Measurements from ENCODE around the gene PPP1R13B.

The PPP1R13B gene

DNA sequence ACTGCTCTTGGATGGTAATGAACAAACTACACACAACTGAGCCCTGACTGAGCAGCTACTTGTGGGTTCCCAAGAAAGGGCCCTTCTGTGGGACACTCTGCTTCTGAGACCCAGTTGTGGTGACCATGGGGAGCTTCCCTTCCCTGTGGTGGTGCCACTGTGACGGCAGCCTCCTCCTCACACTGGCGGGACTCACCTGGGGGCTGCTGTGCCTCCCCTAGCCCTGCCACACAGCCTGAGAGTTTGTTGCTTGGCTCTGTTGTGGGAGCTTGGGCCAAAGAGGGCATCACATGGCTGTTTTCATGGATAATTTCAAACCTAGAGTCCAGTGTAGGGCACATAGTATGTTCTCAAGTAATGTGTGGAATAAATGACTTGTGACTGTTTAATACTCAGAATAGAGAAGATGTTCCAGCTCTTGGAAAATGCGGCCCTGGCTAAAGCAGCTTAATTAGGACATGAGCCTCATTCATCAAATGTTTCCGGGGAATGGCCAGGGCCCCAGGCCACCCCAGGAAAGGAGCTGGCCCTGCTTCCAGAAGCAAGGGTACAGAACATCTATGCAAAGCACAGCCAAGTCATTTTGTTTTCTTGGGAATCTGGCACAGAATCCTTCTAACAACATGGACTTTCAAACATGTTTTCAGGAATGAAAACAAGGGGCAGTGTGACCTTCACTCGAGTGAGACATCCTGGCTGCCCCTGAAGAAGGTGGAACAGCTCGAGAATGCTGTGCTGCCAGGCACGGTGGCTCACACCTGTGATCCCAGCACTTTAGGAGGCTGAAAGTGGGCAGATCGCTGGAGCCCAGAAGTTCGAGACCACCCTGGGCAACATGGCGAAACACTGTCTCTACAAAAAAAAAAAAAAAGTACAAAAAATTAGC is 110.6 kb downstream of the PPP1R13B start:
- Histone ChIP-seq H3K4me1 (ENCODE audit: insufficient read depth, low read length) (0 out of 2 replicates have a peak, but pooled peaks cover 9% of the 10 kb centered on the region), H3K36me3 (ENCODE audit: insufficient read depth, low read length) (no peaks in the 10 kb centered on the region; the same call in 1 of the 2 replicates), H3K9ac (ENCODE audit: low read depth, low read length) (no peak overlapping the region), H3K9me3 (ENCODE audit: control insufficient read depth, insufficient read depth, low read length) (no peaks in the 10 kb centered on the region)

GRCh38 chr14:103735815-103736545 is 111.4 kb downstream of the PPP1R13B start:
- Histone ChIP-seq H3K4me1 (ENCODE audit: insufficient read depth, low read length) (0 out of 2 replicates have a peak, but pooled peaks cover 4% of the 10 kb centered on the region), H3K9ac (ENCODE audit: low read depth, low read length) (no peak overlapping the region), H3K36me3 (ENCODE audit: insufficient read depth, low read length) (no peaks in the 10 kb centered on the region; the same call in none of the 2 replicates), H3K9me3 (ENCODE audit: control insufficient read depth, insufficient read depth, low read length) (no peaks in the 10 kb centered on the region)

- Histone ChIP-seq H3K9ac (ENCODE audit: low read depth, low read length) (no peak overlapping the region), H3K36me3 (ENCODE audit: insufficient read depth, low read length) (no peaks in the 10 kb centered on the region; the same call in none of the 2 replicates), H3K9me3 (ENCODE audit: control insufficient read depth, insufficient read depth, low read length) (no peaks in the 10 kb centered on the region), H3K4me1 (ENCODE audit: insufficient read depth, low read length) (0 out of 2 replicates have a peak, but pooled peaks cover 4% of the 10 kb centered on the region)
Measured at GRCh38 chr14:103735439-103735814, 111.9 kb downstream of the PPP1R13B start.

- Histone ChIP-seq H3K9ac (ENCODE audit: low read depth, low read length) (no peak overlapping the region), H3K9me3 (ENCODE audit: control insufficient read depth, insufficient read depth, low read length) (no peaks in the 10 kb centered on the region), H3K4me1 (ENCODE audit: insufficient read depth, low read length) (0 out of 2 replicates have a peak, but pooled peaks cover 4% of the 10 kb centered on the region), H3K36me3 (ENCODE audit: insufficient read depth, low read length) (no peaks in the 10 kb centered on the region; the same call in none of the 2 replicates)
Measured at GRCh38 chr14:103735022-103735421, 112.4 kb downstream of the PPP1R13B start.

DNA sequence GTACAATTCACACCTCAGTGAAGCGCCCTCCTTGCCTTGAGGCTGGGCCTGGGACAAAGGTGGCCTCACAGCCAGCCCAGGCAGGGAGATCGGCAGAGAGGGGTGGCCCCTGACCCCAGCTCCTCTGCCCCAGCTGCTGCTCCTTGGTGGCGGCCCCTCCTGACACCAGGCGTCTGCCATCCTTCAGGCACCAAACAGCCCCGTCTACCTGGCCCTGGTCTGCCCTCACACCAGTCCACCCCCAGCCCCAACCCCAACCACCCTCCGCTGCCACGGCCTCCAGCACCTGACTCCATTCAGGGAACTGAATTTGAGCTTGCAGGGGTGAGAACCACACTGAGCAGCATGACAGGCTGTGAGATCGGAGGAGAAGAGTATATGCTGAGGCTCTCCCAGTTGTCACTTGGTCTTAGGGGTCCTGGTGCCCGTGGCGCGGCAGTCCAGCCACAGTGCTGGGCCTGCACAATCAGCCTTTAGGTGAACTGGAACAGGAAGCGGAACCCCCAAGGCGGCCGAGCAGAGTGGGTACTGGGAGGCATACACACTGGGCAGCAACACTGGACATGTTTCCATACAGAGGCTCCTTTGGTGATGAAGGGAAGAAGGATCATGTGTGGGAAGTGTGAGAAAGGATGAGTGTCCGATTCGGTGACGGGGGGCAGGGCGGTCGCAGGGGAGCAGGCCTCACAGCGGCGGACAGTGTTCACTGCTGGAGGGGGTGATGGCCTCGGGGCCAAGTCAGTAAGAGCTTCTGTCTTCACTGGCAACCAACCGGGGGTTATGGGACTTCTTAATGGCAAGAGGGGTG is 113.1 kb downstream of the PPP1R13B start:
- Histone ChIP-seq H3K9ac (ENCODE audit: low read depth, low read length) (no peak overlapping the region), H3K4me1 (ENCODE audit: insufficient read depth, low read length) (no peaks in the 10 kb centered on the region), H3K36me3 (ENCODE audit: insufficient read depth, low read length) (no peaks in the 10 kb centered on the region; the same call in none of the 2 replicates), H3K9me3 (ENCODE audit: control insufficient read depth, insufficient read depth, low read length) (no peaks in the 10 kb centered on the region)

GRCh38 chr14:103733651-103734050 is 113.7 kb downstream of the PPP1R13B start:
- H3K4me1 ChIP-seq (ENCODE audit: insufficient read depth, low read length), result no peaks in the 10 kb centered on the region
- H3K36me3 ChIP-seq (ENCODE audit: insufficient read depth, low read length), result peaks cover 4% of the 10 kb centered on the region
- no peak overlapping the region for H3K9ac ChIP-seq (ENCODE audit: low read depth, low read length)
- H3K9me3 ChIP-seq (ENCODE audit: control insufficient read depth, insufficient read depth, low read length), result no peaks in the 10 kb centered on the region

DNA sequence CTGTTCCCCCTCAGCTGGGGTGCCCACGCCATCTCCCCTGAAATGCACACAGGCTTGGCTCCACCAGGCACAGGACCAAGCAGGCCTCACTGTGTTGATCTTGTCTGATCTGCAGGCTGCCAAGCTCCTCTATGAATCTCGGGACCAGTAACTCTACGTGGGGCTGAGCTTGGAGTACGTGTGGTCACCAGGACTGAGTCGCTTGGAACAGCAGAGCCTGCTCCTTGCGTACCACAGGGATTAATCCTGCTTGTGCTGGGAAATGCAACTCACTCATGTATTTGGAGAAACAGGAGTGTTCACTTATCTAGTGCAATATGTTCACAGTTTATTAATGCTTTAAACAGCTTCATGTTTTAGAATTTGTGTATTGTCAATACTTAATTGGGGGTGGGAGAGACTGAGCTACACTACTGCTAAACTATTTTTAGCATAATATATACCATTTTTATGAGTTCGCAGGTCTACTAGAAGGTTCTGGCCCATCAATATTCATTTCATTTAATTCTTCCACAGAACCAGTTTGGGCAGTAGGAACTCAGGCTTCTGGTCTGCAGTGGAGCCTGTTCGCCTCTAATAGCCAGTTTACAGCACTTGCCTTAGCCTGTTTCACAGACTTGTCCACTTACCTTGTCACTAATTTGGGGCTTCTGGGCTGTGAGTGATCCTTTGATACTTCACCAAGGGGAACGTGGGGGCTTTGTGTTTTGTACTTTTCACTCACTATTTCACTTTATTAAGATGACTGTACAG is 114.3 kb downstream of the PPP1R13B start:
- H3K36me3 ChIP-seq (ENCODE audit: insufficient read depth, low read length), result peaks cover 4% of the 10 kb centered on the region

DNA sequence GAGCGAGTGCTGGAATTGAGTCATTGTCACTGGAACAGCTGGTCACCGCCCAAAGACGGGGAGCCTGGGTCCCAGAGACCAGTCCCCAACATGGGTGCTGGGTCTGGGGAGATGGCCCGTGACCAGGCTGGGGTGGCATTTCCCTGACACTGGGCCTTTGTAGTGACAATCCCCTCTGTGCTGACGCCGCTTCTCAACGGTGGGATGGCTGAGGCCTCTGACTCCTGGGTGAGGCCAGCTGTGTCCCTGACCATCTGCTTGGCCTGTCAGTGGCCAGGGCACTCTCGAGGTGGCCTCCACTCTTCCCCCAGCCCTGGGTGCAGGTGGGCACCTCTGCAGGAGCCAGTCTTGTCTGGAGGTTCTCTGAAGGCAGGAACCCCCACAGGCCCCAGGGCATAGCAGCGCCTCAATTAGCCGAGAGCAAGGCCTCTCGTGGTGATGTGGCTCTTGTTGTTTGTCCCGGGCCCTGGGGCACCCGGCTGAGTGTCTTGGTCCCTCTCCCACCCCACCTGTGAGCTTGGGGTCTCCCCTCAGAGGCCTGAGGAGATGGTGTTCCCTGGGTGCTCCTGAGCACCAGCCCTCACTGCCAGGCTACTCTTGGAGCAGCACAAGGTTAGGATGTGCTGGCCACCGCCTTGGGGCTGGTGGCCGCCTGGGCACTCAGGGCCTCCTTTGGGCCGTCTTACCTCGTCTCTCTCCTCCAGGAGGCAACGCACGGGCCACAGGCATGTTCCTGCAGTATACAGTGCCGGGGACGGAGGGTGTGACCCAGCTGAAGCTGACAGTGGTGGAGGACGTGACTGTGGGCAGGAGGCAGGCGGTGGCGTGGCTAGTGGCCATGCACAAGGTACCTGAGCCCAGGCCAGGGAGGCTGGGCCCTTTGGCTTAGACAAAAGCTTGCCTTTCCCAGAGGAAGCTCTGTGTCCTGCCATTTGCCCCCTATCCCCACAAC is 115.2 kb downstream of the PPP1R13B start:
- peaks cover 4% of the 10 kb centered on the region for H3K36me3 ChIP-seq (ENCODE audit: insufficient read depth, low read length)
- H3K4me1 ChIP-seq (ENCODE audit: insufficient read depth, low read length), result no peaks in the 10 kb centered on the region
- no peaks in the 10 kb centered on the region for H3K9me3 ChIP-seq (ENCODE audit: control insufficient read depth, insufficient read depth, low read length)
- H3K9ac ChIP-seq (ENCODE audit: low read depth, low read length), result no peak overlapping the region

More for the DNA sequence above, 114.3 kb downstream of the PPP1R13B start:
- H3K9me3 ChIP-seq (ENCODE audit: control insufficient read depth, insufficient read depth, low read length), result no peaks in the 10 kb centered on the region
- H3K4me1 ChIP-seq (ENCODE audit: insufficient read depth, low read length), result no peaks in the 10 kb centered on the region
- no peak overlapping the region for H3K9ac ChIP-seq (ENCODE audit: low read depth, low read length)

- Histone ChIP-seq H3K9ac (ENCODE audit: low read depth, low read length) (no peak overlapping the region), H3K36me3 (ENCODE audit: insufficient read depth, low read length) (peaks cover 4% of the 10 kb centered on the region), H3K9me3 (ENCODE audit: control insufficient read depth, insufficient read depth, low read length) (no peaks in the 10 kb centered on the region), H3K4me1 (ENCODE audit: insufficient read depth, low read length) (no peaks in the 10 kb centered on the region)
Measured at GRCh38 chr14:103731481-103731880, 115.9 kb downstream of the PPP1R13B start.

- Histone ChIP-seq H3K9me3 (ENCODE audit: control insufficient read depth, insufficient read depth, low read length) (no peaks in the 10 kb centered on the region), H3K4me1 (ENCODE audit: insufficient read depth, low read length) (no peaks in the 10 kb centered on the region), H3K36me3 (ENCODE audit: insufficient read depth, low read length) (peaks cover 4% of the 10 kb centered on the region), H3K9ac (ENCODE audit: low read depth, low read length) (no peak overlapping the region)
Measured at GRCh38 chr14:103730490-103731035, 116.8 kb downstream of the PPP1R13B start.

DNA sequence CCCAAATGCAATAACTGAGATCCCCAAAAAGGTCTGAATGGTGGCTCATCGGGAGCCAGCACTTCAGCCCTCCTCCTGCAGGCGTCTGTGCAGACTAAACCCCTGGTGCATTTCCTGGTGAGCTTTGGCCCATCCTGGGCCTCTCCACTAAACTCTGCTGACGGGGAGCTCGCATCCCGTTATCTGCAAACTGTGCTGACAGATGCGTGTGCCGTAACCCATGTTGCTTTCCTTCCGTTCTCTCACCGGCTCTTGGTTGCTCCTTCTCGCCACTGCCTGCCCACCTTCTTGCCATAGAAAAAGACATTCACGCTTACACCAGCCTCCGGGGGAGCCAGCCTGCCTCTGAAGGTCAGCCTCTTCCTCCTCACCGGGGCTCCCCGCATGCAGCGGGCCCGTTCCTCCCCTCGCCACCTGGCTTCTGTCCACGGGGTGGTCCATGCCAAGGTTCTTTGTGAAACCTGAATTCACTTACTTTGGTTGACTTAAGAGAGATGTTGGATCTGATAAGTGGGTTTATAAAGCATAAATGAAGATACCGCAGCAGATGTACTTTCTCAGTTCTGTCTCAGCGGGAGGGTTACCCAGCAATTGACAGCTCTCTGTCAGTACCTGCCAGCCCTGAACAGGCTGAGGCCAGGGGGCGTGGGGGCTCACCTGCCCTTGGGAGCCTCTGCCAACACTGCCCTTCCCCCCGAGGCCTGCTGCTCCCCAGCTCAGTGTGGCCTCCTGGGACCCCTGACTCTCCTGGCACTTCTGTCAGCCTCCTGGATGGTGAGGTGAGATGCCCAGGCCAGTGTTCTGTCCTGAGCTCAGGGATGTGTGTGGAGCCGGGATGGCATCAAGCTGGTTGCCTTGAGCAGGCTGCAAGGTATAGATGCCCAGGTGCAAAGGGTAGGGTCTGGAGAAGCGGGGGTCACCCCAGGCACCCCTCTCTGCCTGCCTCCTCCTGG is 117.6 kb downstream of the PPP1R13B start:
- Histone ChIP-seq H3K9me3 (ENCODE audit: control insufficient read depth, insufficient read depth, low read length) (no peaks in the 10 kb centered on the region), H3K4me1 (ENCODE audit: insufficient read depth, low read length) (no peaks in the 10 kb centered on the region), H3K9ac (ENCODE audit: low read depth, low read length) (no peak overlapping the region), H3K36me3 (ENCODE audit: insufficient read depth, low read length) (peaks cover 4% of the 10 kb centered on the region)

- Histone ChIP-seq H3K36me3 (ENCODE audit: insufficient read depth, low read length) (peaks cover 4% of the 10 kb centered on the region), H3K9ac (ENCODE audit: low read depth, low read length) (no peak overlapping the region), H3K4me1 (ENCODE audit: insufficient read depth, low read length) (no peaks in the 10 kb centered on the region), H3K9me3 (ENCODE audit: control insufficient read depth, insufficient read depth, low read length) (no peaks in the 10 kb centered on the region)
Measured at GRCh38 chr14:103728721-103729120, 118.7 kb downstream of the PPP1R13B start.
